HepG2 (cell line): Measurements from ENCODE around the gene SLIT1. TPM values are rescaled to one million over a fixed set of nuclear protein-coding genes. Genes with fewer than 3 reads are reported as not detected.

Source experiments
- ATAC-seq: fragments of 200-7000 bp; cut with Tn5 transposase; 3 replicates; pipeline ENCODE4 v1.9.1; 2020; ENCODE audit warnings: mild to moderate bottlenecking, moderate library complexity
- BruUV-seq: library from RNA; stranded (reverse); fragments of 400-500 nt; replicated peaks from 2 replicates; lab custom pipeline; 2021; lab: Mats Ljungman, UMichigan
- CTCF ChIA-PET: fragments of 300-600 bp; formaldehyde crosslinking; extraction: SDS; loops from one replicate; lab custom pipeline; 2021; ENCODE audit warnings: low total read pairs, inconsistent platforms, low intra/inter-chr PET ratio; lab: Yijun Ruan, JAX
- POLR2A ChIA-PET: fragments of 350-600 bp; sonication (Branson Sonifier 250); formaldehyde crosslinking; loops from one replicate; lab custom pipeline; 2020; ENCODE audit warnings: antibody characterized with exemption, inconsistent platforms; lab: Yijun Ruan, JAX
- DNase-seq: peaks from one replicate; pipeline ENCODE4 v3.0.0-alpha.2; 2015; ENCODE audit warnings: low spot score
- FAIRE-seq: peaks from 3 replicates; lab custom pipeline; 2011; peaks lifted over from hg19 to GRCh38; lab: Jason Lieb, UNC
- H2AFZ ChIP-seq: one replicate; pipeline ENCODE4 v1.6.1; 2011; ENCODE audit warnings: low read length, inconsistent platforms
- H3K27ac ChIP-seq: fragments of 300-600 bp; 3 replicates; pipeline ENCODE4 v1.8.0; 2011; ENCODE audit warnings: mixed run types, mild to moderate bottlenecking, mixed read lengths, low read length, inconsistent platforms; ENCODE audit not compliant: insufficient read depth; ENCODE audit errors: extremely low read length
- H3K27me3 ChIP-seq, 2 experiments: fragments of 200-600 bp in 1 of 2; 2 replicates in 1 of 2; 3 replicates in 1 of 2; pipeline versions ENCODE4 v1.6.0 to v1.8.0; 2011; ENCODE audit warnings: low read length in 2 of 2, mild to moderate bottlenecking in 2 of 2, moderate library complexity in 2 of 2, inconsistent platforms in 1 of 2; ENCODE audit not compliant: insufficient read depth in 2 of 2, control insufficient read depth in 1 of 2
- H3K36me3 ChIP-seq, 2 experiments: fragments of 200-600 bp in 1 of 2; replicated peaks in 1 of 2; 2 replicates in 1 of 2; 3 replicates in 1 of 2; pipeline versions ENCODE4 v1.5.1 to v1.8.0; 2011; ENCODE audit warnings: low read length in 2 of 2, inconsistent platforms in 1 of 2; ENCODE audit not compliant: insufficient read depth in 2 of 2, control insufficient read depth in 1 of 2
- H3K4me1 ChIP-seq: 2 replicates; pipeline ENCODE4 v1.5.1; 2012; ENCODE audit warnings: low read length, inconsistent platforms; ENCODE audit not compliant: insufficient read depth
- H3K4me2 ChIP-seq: 2 replicates; pipeline ENCODE4 v1.6.0; 2011; ENCODE audit warnings: low read depth, low read length, inconsistent platforms
- H3K4me3 ChIP-seq, 3 experiments: fragments of 200-600 bp in 1 of 3; sonication (generic), shearing (Covaris generic) in 1 of 3; replicated peaks in 1 of 3; 2 replicates each; pipeline ENCODE4 v1.5.1; 2011 to 2016; ENCODE audit warnings: low read length in 3 of 3, inconsistent platforms in 2 of 3, low read depth in 2 of 3, mild to moderate bottlenecking in 2 of 3, control low read depth in 1 of 3, mixed read lengths in 1 of 3; ENCODE audit not compliant: insufficient read depth in 1 of 3
- H3K79me2 ChIP-seq: one replicate; pipeline ENCODE4 v1.6.1; 2011; ENCODE audit warnings: low read length, inconsistent platforms; ENCODE audit not compliant: insufficient read depth
- H3K9ac ChIP-seq: 2 replicates; pipeline ENCODE4 v1.6.0; 2011; ENCODE audit warnings: mild to moderate bottlenecking, low read depth, low read length, inconsistent platforms; ENCODE audit not compliant: insufficient read depth
- H3K9me3 ChIP-seq: 2 replicates; pipeline ENCODE4 v1.5.1; 2012; ENCODE audit warnings: mild to moderate bottlenecking, low read length
- H4K20me1 ChIP-seq: 2 replicates; pipeline ENCODE4 v1.6.0; 2011; ENCODE audit warnings: inconsistent platforms, mild to moderate bottlenecking, low read length, moderate library complexity; ENCODE audit not compliant: insufficient read depth
- HNRNPH1 ChIP-seq: fragments of 200-400 bp; formaldehyde crosslinking; optimal IDR thresholded peaks from 2 replicates; pipeline ENCODE3; 2017; ENCODE audit warnings: mild to moderate bottlenecking, low read depth, low read length
- PLRG1 ChIP-seq: fragments of 450-650 bp; conservative IDR thresholded peaks from 2 replicates; pipeline ENCODE4 v1.6.1; 2016
- RFXAP ChIP-seq: sonication (generic); formaldehyde crosslinking; IDR thresholded peaks from 2 replicates; pipeline ENCODE4 v1.4.0; 2020; ENCODE audit warnings: missing genetic modification reagents, borderline replicate concordance
- TFDP1 ChIP-seq: IDR thresholded peaks from 2 replicates; pipeline ENCODE4 v1.6.1; 2016; ENCODE audit warnings: missing compliant biosample characterization, missing genetic modification reagents, borderline replicate concordance
- ZNF337 ChIP-seq: sonication (generic); formaldehyde crosslinking; IDR thresholded peaks from 2 replicates; pipeline ENCODE4 v1.5.1; 2020; ENCODE audit warnings: missing genetic modification reagents, low read depth, mild to moderate bottlenecking, borderline replicate concordance
- ZNF510 ChIP-seq: sonication (generic); formaldehyde crosslinking; IDR thresholded peaks from 2 replicates; pipeline ENCODE4 v1.4.0; 2020; ENCODE audit warnings: low read depth, mild to moderate bottlenecking, missing genetic modification reagents
- ZNF619 ChIP-seq: sonication (generic); formaldehyde crosslinking; IDR thresholded peaks from 2 replicates; pipeline ENCODE4 v1.4.0; 2020; ENCODE audit warnings: mild to moderate bottlenecking, missing genetic modification reagents
- ZNF777 ChIP-seq: sonication (generic); formaldehyde crosslinking; IDR thresholded peaks from 2 replicates; pipeline ENCODE4 v1.4.0; 2020; ENCODE audit warnings: missing genetic modification reagents
- ZNF788 ChIP-seq: sonication (generic); formaldehyde crosslinking; IDR thresholded peaks from 2 replicates; pipeline ENCODE4 v1.5.0; 2020; ENCODE audit warnings: mild to moderate bottlenecking, missing genetic modification reagents, borderline replicate concordance
- WGBS: methylation state at CpG from one replicate; pipeline ENCODE4 v1.1.6; 2017; ENCODE audit warnings: low lambda C conversion rate; 5-methylcytosine and 5-hydroxymethylcytosine counted together
- in situ Hi-C: cut with HindIII; loops from 2 replicates; pipeline ENCODE4 v1.10.0; 2017; ENCODE audit warnings: low pct_unique_long_range_greater_than_20kb; ENCODE audit not compliant: extremely low pct_ligation_motif_present
- intact Hi-C: fragments of 100-400 bp; cut with micrococcal nuclease; formaldehyde crosslinking; loops from one replicate; pipeline ENCODE4 v1.10.0; 2022; ENCODE audit not compliant: unreplicated experiment
- polyA plus RNA-seq, 8 experiments: library from polyadenylated mRNA; depleted of rRNA in 3 of 8; stranded (reverse) in 7 of 8; unstranded in 1 of 8; fragments of >200 nt; fragmentation: Illumina TruSeq in 4 of 8; extraction: Trizol in 4 of 8; gene quantifications; 2 replicates each; pipeline versions ENCODE4 v1.2.1 to v1.2.3, GENCODE V29; 2011 to 2016; ENCODE audit warnings: low read depth in 4 of 8, missing spikeins in 1 of 8, mixed read lengths in 1 of 8; ENCODE audit not compliant: insufficient read depth in 1 of 8
- total RNA-seq, 5 experiments: library from RNA; depleted of rRNA; stranded (reverse); fragments of >200 nt; fragmentation: Illumina TruSeq; extraction: Trizol; gene quantifications; 2 replicates each; pipeline ENCODE4 v1.2.3, GENCODE V29; 2016; ENCODE audit warnings: low read depth in 1 of 5
- TF ChIP-seq, protein P1 (sequence below): sonication (generic); formaldehyde crosslinking; IDR thresholded peaks from 2 replicates; pipeline ENCODE4 v1.4.0; 2020; ENCODE audit warnings: missing genetic modification reagents
- TF ChIP-seq, protein P2 (sequence below): sonication (generic); formaldehyde crosslinking; IDR thresholded peaks from 2 replicates; pipeline ENCODE4 v1.5.0; 2020; ENCODE audit warnings: missing genetic modification reagents
- TF ChIP-seq, protein P3 (sequence below): sonication (generic); formaldehyde crosslinking; IDR thresholded peaks from 2 replicates; pipeline ENCODE4 v1.4.0; 2020; ENCODE audit warnings: missing genetic modification reagents, mild to moderate bottlenecking, borderline replicate concordance

SLIT1 gene
- total and polyA plus RNA-seq, 2 of the 13 experiments (the other 11 are each of a cell fraction or from before 2014, with no cell fraction given) = 0.09 to 0.33 TPM

GRCh38 chr10:97124211-97124610 is 61.5 kb downstream of the SLIT1 start:
- Histone ChIP-seq H3K4me3 (no peak overlapping the region), H3K9me3 (no peaks in the 10 kb centered on the region), H3K36me3 (no peaks in the 10 kb centered on the region), H3K9ac (no peak overlapping the region), H3K4me1 (peaks cover 7% of the 10 kb centered on the region; the same call in 1 of the 2 replicates), H3K27me3 (peaks cover 12 to 85% of the 10 kb centered on the region in 2 experiments; a peak in 4 of 5 replicates), H4K20me1 (no peaks in the 10 kb centered on the region), H3K27ac (no peak overlapping the region), H2AFZ (no peak overlapping the region), H3K79me2 (no peaks in the 10 kb centered on the region), H3K4me2 (no peak overlapping the region)
- in situ Hi-C loops = no loop called here
- TF ChIP-seq ZNF337 = no peak
- TF ChIP-seq, protein P1, sequence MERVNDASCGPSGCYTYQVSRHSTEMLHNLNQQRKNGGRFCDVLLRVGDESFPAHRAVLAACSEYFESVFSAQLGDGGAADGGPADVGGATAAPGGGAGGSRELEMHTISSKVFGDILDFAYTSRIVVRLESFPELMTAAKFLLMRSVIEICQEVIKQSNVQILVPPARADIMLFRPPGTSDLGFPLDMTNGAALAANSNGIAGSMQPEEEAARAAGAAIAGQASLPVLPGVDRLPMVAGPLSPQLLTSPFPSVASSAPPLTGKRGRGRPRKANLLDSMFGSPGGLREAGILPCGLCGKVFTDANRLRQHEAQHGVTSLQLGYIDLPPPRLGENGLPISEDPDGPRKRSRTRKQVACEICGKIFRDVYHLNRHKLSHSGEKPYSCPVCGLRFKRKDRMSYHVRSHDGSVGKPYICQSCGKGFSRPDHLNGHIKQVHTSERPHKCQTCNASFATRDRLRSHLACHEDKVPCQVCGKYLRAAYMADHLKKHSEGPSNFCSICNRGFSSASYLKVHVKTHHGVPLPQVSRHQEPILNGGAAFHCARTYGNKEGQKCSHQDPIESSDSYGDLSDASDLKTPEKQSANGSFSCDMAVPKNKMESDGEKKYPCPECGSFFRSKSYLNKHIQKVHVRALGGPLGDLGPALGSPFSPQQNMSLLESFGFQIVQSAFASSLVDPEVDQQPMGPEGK (CRISPR knock-in tag) = no peak
- no peak for TF ChIP-seq ZNF788
- TF ChIP-seq, protein P2, sequence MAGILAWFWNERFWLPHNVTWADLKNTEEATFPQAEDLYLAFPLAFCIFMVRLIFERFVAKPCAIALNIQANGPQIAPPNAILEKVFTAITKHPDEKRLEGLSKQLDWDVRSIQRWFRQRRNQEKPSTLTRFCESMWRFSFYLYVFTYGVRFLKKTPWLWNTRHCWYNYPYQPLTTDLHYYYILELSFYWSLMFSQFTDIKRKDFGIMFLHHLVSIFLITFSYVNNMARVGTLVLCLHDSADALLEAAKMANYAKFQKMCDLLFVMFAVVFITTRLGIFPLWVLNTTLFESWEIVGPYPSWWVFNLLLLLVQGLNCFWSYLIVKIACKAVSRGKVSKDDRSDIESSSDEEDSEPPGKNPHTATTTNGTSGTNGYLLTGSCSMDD = no peak
- TF ChIP-seq TFDP1 (CRISPR knock-in tag) = no peak
- no peak for TF ChIP-seq ZNF510 (CRISPR knock-in tag)
- TF ChIP-seq PLRG1 = no peak
- TF ChIP-seq RFXAP (CRISPR knock-in tag) = no peak
- no peak for TF ChIP-seq ZNF619 (CRISPR knock-in tag)
- no peak for TF ChIP-seq HNRNPH1
- TF ChIP-seq, protein P3, sequence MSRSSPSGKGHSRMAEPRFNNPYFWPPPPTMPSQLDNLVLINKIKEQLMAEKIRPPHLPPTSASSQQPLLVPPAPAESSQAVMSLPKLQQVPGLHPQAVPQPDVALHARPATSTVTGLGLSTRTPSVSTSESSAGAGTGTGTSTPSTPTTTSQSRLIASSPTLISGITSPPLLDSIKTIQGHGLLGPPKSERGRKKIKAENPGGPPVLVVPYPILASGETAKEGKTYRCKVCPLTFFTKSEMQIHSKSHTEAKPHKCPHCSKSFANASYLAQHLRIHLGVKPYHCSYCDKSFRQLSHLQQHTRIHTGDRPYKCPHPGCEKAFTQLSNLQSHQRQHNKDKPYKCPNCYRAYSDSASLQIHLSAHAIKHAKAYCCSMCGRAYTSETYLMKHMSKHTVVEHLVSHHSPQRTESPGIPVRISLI (CRISPR knock-in tag) = no peak
- no peak for TF ChIP-seq ZNF777
- BruUV-seq = no TSS peak
- FAIRE-seq = no peak
- ATAC-seq = no peak
- 20% methylated on average over 5 of the region's 5 CpGs for WGBS
- POLR2A ChIA-PET = no interaction called here
- intact Hi-C loops = no loop called here
- CTCF ChIA-PET = no interaction called here
- no peak for DNase-seq
